ENCODE data around the gene ARL6. TPM values are rescaled to one million over a fixed set of nuclear protein-coding genes. Genes with fewer than 3 reads are reported as not detected.

ARL6 gene
- total and polyA plus RNA-seq, 7 donors, result 0.69 to 11.1 (median 8.6) TPM

DNA sequence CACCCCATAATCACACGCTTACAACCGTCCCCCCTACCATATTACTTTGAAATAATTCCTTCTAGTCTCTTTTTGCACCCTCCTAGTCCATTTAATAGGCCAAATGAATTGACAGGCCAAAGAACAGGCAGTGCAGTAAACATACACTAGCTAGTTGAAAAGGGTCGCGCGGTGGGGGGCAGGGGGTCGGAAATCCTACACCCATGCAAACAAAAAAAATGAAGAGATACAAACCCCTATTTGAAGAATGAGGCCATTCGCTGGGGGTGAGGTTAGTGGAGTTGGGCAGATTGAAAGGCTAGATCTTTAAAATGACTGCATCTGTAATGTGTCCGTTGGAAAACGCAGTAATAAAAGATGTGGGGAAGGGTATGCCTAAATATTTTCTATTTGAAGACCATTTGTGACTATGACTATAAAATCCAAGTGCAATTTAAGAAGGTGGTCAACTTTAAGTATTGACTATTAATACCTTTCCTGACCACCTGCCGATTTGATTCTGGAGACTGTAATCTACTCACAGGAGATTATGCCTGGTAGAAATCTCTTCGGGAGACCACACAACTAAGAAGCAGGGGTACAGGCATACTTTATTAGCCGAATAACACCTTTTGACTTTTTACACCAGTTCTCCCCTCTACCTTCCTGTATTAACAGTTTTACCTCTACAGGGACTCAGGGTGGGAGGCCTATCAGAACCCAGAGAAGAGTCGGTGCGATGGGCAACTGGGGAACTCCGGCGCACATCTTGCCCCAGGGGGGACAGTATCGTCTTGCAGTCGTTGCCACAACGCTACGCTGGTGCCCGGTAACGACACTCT, 762 bp upstream of the ARL6 start:
- peak overlapping the region; percentile 74 to 83 (median 79) for H3K27ac ChIP-seq
- H3K27me3 ChIP-seq, result no peaks in the 10 kb centered on the region
- peak overlapping the region; percentile 70 to 83 (median 76) for H3K4me3 ChIP-seq
- no peak for TF ChIP-seq EP300 (IDR thresholded peaks at IDR 0.05)
- TF ChIP-seq POLR2A (IDR thresholded peaks at IDR 0.05), result no peak
- TF ChIP-seq, protein P1, sequence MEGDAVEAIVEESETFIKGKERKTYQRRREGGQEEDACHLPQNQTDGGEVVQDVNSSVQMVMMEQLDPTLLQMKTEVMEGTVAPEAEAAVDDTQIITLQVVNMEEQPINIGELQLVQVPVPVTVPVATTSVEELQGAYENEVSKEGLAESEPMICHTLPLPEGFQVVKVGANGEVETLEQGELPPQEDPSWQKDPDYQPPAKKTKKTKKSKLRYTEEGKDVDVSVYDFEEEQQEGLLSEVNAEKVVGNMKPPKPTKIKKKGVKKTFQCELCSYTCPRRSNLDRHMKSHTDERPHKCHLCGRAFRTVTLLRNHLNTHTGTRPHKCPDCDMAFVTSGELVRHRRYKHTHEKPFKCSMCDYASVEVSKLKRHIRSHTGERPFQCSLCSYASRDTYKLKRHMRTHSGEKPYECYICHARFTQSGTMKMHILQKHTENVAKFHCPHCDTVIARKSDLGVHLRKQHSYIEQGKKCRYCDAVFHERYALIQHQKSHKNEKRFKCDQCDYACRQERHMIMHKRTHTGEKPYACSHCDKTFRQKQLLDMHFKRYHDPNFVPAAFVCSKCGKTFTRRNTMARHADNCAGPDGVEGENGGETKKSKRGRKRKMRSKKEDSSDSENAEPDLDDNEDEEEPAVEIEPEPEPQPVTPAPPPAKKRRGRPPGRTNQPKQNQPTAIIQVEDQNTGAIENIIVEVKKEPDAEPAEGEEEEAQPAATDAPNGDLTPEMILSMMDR (IDR thresholded peaks at IDR 0.05), result no peak
- no peak for TF ChIP-seq POLR2AphosphoS5 (IDR thresholded peaks at IDR 0.05)
- H3K4me1 ChIP-seq, result peaks cover 0 to 23% (median 14%) of the 10 kb centered on the region in 4 donors
- H3K9me3 ChIP-seq, result no peaks in the 10 kb centered on the region
- intact Hi-C loops (cut with DNase I), result loop anchor here (10.0 kb wide), 1 partner anchor 761 kb away; the partner anchor contains the start of gene CLDND1
- WGBS, 2 donors, result 29 to 37% methylated on average over 22 of the region's 22 CpGs
- DNase-seq, result no peak
- H3K36me3 ChIP-seq, result no peaks in the 10 kb centered on the region

- TF ChIP-seq POLR2A (IDR thresholded peaks at IDR 0.05) (no peak), EP300 (IDR thresholded peaks at IDR 0.05) (no peak), POLR2AphosphoS5 (IDR thresholded peaks at IDR 0.05) (no peak)
- TF ChIP-seq, protein P1 (IDR thresholded peaks at IDR 0.05), result no peak
- H3K27ac ChIP-seq, result peak overlapping the region in 2 of 4 donors; percentile 74 to 83
- 16 to 36% methylated on average over 2 of the region's 2 CpGs for WGBS, 2 donors
- no peaks in the 10 kb centered on the region for H3K27me3 ChIP-seq
- peaks cover 0 to 14% (median 3%) of the 10 kb centered on the region in 4 donors for H3K36me3 ChIP-seq
- DNase-seq, result no peak
- H3K4me1 ChIP-seq, result peaks cover 0 to 23% (median 14%) of the 10 kb centered on the region in 4 donors
- intact Hi-C loops (cut with DNase I), result loop anchor here (10.0 kb wide), 1 partner anchor 759 kb away; the partner anchor contains the start of gene CLDND1
- H3K9me3 ChIP-seq, result no peaks in the 10 kb centered on the region
- H3K4me3 ChIP-seq, result peak overlapping the region in 3 of 4 donors; percentile 70 to 83 (median 71)
Observed at GRCh38 chr3:97765336-97765735, 778 bp downstream of the ARL6 start.

DNA sequence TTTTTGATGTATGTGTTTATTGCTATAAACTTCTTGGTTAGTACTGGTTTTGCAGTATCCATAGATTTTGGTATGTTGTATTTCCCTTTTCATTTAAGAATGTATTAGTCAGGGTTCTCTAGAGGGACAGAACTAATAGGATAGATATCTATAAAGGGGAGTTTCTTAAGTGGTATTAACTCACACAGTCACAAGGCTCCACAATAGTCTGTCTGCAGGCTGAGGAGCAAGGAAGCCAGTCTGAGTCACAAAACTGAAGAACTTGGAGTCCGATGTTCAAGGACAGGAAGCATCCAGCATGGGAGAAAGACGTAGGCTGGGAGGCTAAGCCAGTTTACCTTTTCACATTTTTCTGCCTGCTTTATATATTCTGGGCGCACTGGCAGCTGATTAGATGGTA, 8.4 kb downstream of the ARL6 start:
- H3K4me1 ChIP-seq, result no peaks in the 10 kb centered on the region
- TF ChIP-seq EP300 (IDR thresholded peaks at IDR 0.05), result no peak
- TF ChIP-seq, protein P1 (IDR thresholded peaks at IDR 0.05), result no peak
- TF ChIP-seq POLR2AphosphoS5 (IDR thresholded peaks at IDR 0.05), result no peak
- TF ChIP-seq POLR2A (IDR thresholded peaks at IDR 0.05), result no peak
- peaks cover 0 to 5% (median 0%) of the 10 kb centered on the region in 4 donors for H3K9me3 ChIP-seq
- no peak for DNase-seq
- WGBS, 2 donors, result 95 to 98% methylated on average over 3 of the region's 3 CpGs
- peaks cover 0 to 25% (median 3%) of the 10 kb centered on the region in 4 donors for H3K36me3 ChIP-seq
- H3K27me3 ChIP-seq, result no peaks in the 10 kb centered on the region
- no peak overlapping the region for H3K27ac ChIP-seq
- intact Hi-C loops (cut with DNase I), result no loop called here
- H3K4me3 ChIP-seq, result no peak overlapping the region

DNA sequence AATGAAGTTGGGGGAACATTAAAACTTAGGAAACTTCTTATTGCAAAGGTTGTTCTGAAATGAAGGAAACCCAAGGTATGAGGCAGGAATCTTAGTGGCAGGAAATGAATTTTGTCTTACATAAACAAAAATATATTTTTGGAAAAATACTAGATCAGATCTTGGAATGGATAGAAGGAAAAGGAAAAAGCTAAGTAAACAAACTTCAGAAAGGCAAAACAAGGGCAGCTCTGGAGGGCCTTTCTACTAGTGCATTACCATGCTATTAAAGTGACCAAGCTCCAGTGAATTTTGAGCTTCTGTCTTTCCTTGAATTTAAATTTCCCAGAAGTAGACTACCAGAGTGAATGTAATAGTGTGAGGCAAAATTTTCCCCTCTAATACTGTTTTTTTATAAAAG, 13.6 kb downstream of the ARL6 start:
- intact Hi-C loops (cut with DNase I), result no loop called here
- no peak overlapping the region for H3K4me3 ChIP-seq
- H3K9me3 ChIP-seq, result no peaks in the 10 kb centered on the region
- H3K27me3 ChIP-seq, result no peaks in the 10 kb centered on the region
- H3K4me1 ChIP-seq, result no peaks in the 10 kb centered on the region
- H3K27ac ChIP-seq, result no peak overlapping the region
- peaks cover 0 to 14% (median 0%) of the 10 kb centered on the region in 4 donors for H3K36me3 ChIP-seq
- TF ChIP-seq, protein P1 (IDR thresholded peaks at IDR 0.05), result no peak
- TF ChIP-seq EP300 (IDR thresholded peaks at IDR 0.05) (no peak), POLR2AphosphoS5 (IDR thresholded peaks at IDR 0.05) (no peak), POLR2A (IDR thresholded peaks at IDR 0.05) (no peak)
- no peak for DNase-seq
